ENCODE results near the gene MLLT10.

DNA sequence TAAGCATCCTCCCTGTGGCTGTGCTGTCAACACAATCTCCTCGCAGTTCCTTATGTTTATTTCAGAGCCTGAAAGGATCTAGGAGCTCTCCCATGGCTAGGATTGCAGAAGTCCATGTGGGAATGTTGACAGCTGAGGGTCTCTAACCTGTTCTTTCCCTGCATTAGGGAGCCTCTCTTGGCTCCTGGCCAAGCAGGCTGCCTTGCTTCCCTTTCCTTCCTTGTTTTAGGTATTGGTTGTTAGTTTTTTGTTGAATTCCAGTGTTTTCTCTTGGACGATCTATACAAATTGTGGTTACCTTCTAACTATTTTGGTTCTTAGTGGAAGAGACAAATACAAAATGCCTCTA lies 171.8 kb downstream of the MLLT10 start:
- TF ChIP-seq, protein P1, sequence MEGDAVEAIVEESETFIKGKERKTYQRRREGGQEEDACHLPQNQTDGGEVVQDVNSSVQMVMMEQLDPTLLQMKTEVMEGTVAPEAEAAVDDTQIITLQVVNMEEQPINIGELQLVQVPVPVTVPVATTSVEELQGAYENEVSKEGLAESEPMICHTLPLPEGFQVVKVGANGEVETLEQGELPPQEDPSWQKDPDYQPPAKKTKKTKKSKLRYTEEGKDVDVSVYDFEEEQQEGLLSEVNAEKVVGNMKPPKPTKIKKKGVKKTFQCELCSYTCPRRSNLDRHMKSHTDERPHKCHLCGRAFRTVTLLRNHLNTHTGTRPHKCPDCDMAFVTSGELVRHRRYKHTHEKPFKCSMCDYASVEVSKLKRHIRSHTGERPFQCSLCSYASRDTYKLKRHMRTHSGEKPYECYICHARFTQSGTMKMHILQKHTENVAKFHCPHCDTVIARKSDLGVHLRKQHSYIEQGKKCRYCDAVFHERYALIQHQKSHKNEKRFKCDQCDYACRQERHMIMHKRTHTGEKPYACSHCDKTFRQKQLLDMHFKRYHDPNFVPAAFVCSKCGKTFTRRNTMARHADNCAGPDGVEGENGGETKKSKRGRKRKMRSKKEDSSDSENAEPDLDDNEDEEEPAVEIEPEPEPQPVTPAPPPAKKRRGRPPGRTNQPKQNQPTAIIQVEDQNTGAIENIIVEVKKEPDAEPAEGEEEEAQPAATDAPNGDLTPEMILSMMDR (IDR thresholded peaks at IDR 0.05 in 2 of 3, conservative IDR thresholded peaks at IDR 0.05 in 1 of 3; ENCODE audit: borderline replicate concordance in 1 of 3, insufficient read depth in 1 of 3, low read depth in 2 of 3, low read length in 2 of 3), result no peak
- TF ChIP-seq POLR2A (IDR thresholded peaks at IDR 0.05; ENCODE audit: borderline replicate concordance, extremely low read depth, insufficient read depth, insufficient read length) (no peak), SIN3A (IDR thresholded peaks at IDR 0.05; ENCODE audit: low read depth) (no peak)
